Liver (tissue), 9 donors: Measurements from ENCODE around the gene ROR1. TPM values are rescaled to one million over a fixed set of nuclear protein-coding genes. Genes with fewer than 3 reads are reported as not detected.

ENCODE experiments used
- DNase-seq: peaks from one replicate; pipeline ENCODE4 v3.0.0-alpha.2; 2017; ENCODE audit warnings: low spot score
- H3K27ac ChIP-seq, 2 donors: one replicate each; pipeline ENCODE4 v1.7.0; 2013; ENCODE audit warnings: inconsistent platforms in 2 of 2, low read length in 2 of 2, control low read depth in 1 of 2, low read depth in 1 of 2, mild to moderate bottlenecking in 1 of 2
- H3K27me3 ChIP-seq, 4 donors: one replicate each; pipeline versions ENCODE4 v1.6.1 to v1.7.0; 2013; ENCODE audit warnings: low read length in 3 of 4, inconsistent platforms in 1 of 4, mild to moderate bottlenecking in 1 of 4, moderate library complexity in 1 of 4; ENCODE audit not compliant: control insufficient read depth in 4 of 4, insufficient read depth in 4 of 4
- H3K36me3 ChIP-seq, 4 donors: one replicate each; pipeline versions ENCODE4 v1.6.1 to v1.7.0; 2013; ENCODE audit warnings: low read length in 3 of 4, mild to moderate bottlenecking in 3 of 4, low read depth in 1 of 4, moderate library complexity in 1 of 4; ENCODE audit not compliant: control insufficient read depth in 4 of 4, insufficient read depth in 3 of 4
- H3K4me1 ChIP-seq, 4 donors: one replicate each; pipeline versions ENCODE4 v1.6.1 to v1.7.0; 2013; ENCODE audit warnings: low read length in 3 of 4, mild to moderate bottlenecking in 3 of 4, moderate library complexity in 1 of 4; ENCODE audit not compliant: control insufficient read depth in 4 of 4, insufficient read depth in 4 of 4
- H3K4me3 ChIP-seq, 3 donors: one replicate each; pipeline versions ENCODE4 v1.6.1 to v1.7.0; 2013; ENCODE audit warnings: low read length in 3 of 3, control low read depth in 1 of 3, low read depth in 1 of 3, mild to moderate bottlenecking in 1 of 3
- H3K9ac ChIP-seq, 2 donors: one replicate each; pipeline ENCODE4 v1.7.0; 2013; ENCODE audit warnings: low read length in 2 of 2, mild to moderate bottlenecking in 2 of 2, moderate library complexity in 2 of 2, control low read depth in 1 of 2, low read depth in 1 of 2
- H3K9me3 ChIP-seq, 4 donors: one replicate each; pipeline versions ENCODE4 v1.6.1 to v1.7.0; 2013; ENCODE audit warnings: low read length in 3 of 4; ENCODE audit not compliant: control insufficient read depth in 4 of 4
- EGR1 ChIP-seq, 2 donors: IDR thresholded peaks; 2 replicates each; pipeline ENCODE4 v1.6.1; 2016 to 2018; ENCODE audit warnings: antibody characterized with exemption in 2 of 2, low read depth in 2 of 2
- FOXA1 ChIP-seq: IDR thresholded peaks from 2 replicates; pipeline ENCODE4 v1.6.1; 2016; ENCODE audit warnings: antibody characterized with exemption
- FOXA2 ChIP-seq: IDR thresholded peaks from 2 replicates; pipeline ENCODE4 v1.6.1; 2016; ENCODE audit warnings: antibody characterized with exemption
- GABPA ChIP-seq, 2 donors: IDR thresholded peaks in 1 of 2; conservative IDR thresholded peaks in 1 of 2; 2 replicates each; pipeline ENCODE4 v1.6.1; 2016; ENCODE audit warnings: antibody characterized with exemption in 2 of 2, mild to moderate bottlenecking in 1 of 2, moderate library complexity in 1 of 2
- HNF4A ChIP-seq, 2 donors: conservative IDR thresholded peaks; 2 replicates each; pipeline ENCODE4 v1.6.1; 2016; ENCODE audit warnings: antibody characterized with exemption in 2 of 2, mild to moderate bottlenecking in 2 of 2
- HNF4G ChIP-seq: IDR thresholded peaks from 2 replicates; pipeline ENCODE4 v1.6.1; 2016; ENCODE audit warnings: antibody characterized with exemption
- JUND ChIP-seq, 2 donors: IDR thresholded peaks; 2 replicates each; pipeline ENCODE4 v1.6.1; 2016; ENCODE audit warnings: antibody characterized with exemption in 2 of 2
- NR2F2 ChIP-seq: IDR thresholded peaks from 2 replicates; pipeline ENCODE4 v1.6.1; 2016; ENCODE audit warnings: antibody characterized with exemption
- RAD21 ChIP-seq, 2 donors: IDR thresholded peaks; 2 replicates each; pipeline ENCODE4 v1.6.1; 2016; ENCODE audit warnings: antibody characterized with exemption in 2 of 2, mild to moderate bottlenecking in 2 of 2
- RXRA ChIP-seq, 2 donors: IDR thresholded peaks; 2 replicates each; pipeline ENCODE4 v1.6.1; 2017 to 2018; ENCODE audit warnings: antibody characterized with exemption in 2 of 2, mild to moderate bottlenecking in 1 of 2
- SP1 ChIP-seq: IDR thresholded peaks from 2 replicates; pipeline ENCODE4 v1.6.1; 2018; ENCODE audit warnings: antibody characterized with exemption, mild to moderate bottlenecking
- TAF1 ChIP-seq: conservative IDR thresholded peaks from 2 replicates; pipeline ENCODE4 v1.6.1; 2016; ENCODE audit warnings: antibody characterized with exemption, mild to moderate bottlenecking
- YY1 ChIP-seq: IDR thresholded peaks from 2 replicates; pipeline ENCODE4 v1.6.1; 2016; ENCODE audit warnings: antibody characterized with exemption, mild to moderate bottlenecking
- polyA plus RNA-seq, 2 donors: library from polyadenylated mRNA; stranded (reverse) in 1 of 2; unstranded in 1 of 2; fragments of 200-250 nt in 1 of 2; fragments of >200 nt in 1 of 2; fragmentation: Nextera tagmentation in 1 of 2; extraction: Ambion mirVana in 1 of 2; gene quantifications; one replicate each; pipeline versions ENCODE4 v1.2.1 to v1.2.3, GENCODE V29; 2013 to 2015
- total RNA-seq, 2 donors: library from RNA; depleted of rRNA; stranded (reverse); fragments of >200 nt; gene quantifications; one replicate each; pipeline ENCODE4 v1.2.3, GENCODE V29; 2014
- TF ChIP-seq, protein P1 (sequence below): IDR thresholded peaks from 2 replicates; pipeline ENCODE4 v1.6.1; 2016; ENCODE audit warnings: antibody characterized with exemption
- TF ChIP-seq, protein P2 (sequence below): IDR thresholded peaks from 2 replicates; pipeline ENCODE4 v1.6.1; 2016; ENCODE audit warnings: antibody characterized with exemption
- TF ChIP-seq, protein P3 (sequence below): IDR thresholded peaks from 2 replicates; pipeline ENCODE4 v1.6.1; 2016; ENCODE audit warnings: antibody characterized with exemption
- TF ChIP-seq, protein P4 (sequence below): fragments of 150-350 bp; IDR thresholded peaks from 2 replicates; pipeline ENCODE4 v1.5.1; 2017; ENCODE audit warnings: improper control_type of control experiment, low read depth, low read length; ENCODE audit not compliant: missing input control
- TF ChIP-seq, protein P5 (sequence below): IDR thresholded peaks from 2 replicates; pipeline ENCODE4 v1.6.1; 2016; ENCODE audit warnings: antibody characterized with exemption, mild to moderate bottlenecking
- donor health status: healthy.
- donor health status: healthy.
- donor health status: healthy.
- donor health status: healthy.
- donor health status: healthy.

Gene ROR1
- total and polyA plus RNA-seq, 4 donors, result 0.15 to 0.98 (median 0.37) TPM

DNA sequence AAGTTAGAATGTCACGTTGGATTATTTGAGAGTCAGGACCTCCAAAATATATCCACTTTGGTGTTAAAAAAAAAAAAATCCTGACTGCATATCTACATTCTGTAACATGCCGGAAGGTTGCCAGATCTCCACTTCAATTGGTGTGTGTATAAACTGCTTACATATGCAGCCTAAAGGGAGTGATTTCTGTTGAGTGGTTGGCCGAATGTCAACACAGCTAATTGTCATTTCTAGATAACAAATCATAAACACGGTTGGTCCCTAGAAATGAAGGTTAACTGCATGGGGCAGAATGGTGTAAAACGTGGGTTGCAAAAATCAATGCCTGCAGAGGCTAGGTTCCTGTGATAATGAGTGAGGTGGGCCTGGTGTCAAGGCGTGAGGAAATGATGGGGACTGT, 15.0 kb upstream of the ROR1 start (continued):
- no peak for TF ChIP-seq FOXA2

DNA sequence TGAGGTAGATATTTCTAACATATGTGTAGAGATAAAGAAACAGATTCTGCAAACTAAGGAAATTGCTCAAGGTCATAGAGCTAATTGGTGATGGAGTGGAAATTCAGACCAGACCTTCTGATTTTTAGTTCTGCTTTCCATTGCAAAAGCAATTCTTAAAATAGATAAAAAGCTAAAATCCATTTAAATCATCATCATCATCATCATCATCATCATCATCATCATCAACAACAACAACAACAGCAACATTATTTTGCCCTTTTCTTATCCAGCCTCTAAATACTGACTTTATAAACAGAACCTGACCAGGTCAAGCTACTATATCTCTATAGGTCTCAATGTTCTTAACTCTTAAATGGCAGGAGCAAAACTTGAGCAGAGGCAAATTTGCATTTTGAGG, 14.0 kb upstream of the ROR1 start:
- DNase-seq, result no peak
- Histone ChIP-seq H3K9me3 (no peaks in the 10 kb centered on the region), H3K9ac (no peak overlapping the region), H3K36me3 (no peaks in the 10 kb centered on the region), H3K27me3 (no peaks in the 10 kb centered on the region), H3K4me1 (no peaks in the 10 kb centered on the region), H3K27ac (no peak overlapping the region), H3K4me3 (no peak overlapping the region)
- TF ChIP-seq, protein P1, sequence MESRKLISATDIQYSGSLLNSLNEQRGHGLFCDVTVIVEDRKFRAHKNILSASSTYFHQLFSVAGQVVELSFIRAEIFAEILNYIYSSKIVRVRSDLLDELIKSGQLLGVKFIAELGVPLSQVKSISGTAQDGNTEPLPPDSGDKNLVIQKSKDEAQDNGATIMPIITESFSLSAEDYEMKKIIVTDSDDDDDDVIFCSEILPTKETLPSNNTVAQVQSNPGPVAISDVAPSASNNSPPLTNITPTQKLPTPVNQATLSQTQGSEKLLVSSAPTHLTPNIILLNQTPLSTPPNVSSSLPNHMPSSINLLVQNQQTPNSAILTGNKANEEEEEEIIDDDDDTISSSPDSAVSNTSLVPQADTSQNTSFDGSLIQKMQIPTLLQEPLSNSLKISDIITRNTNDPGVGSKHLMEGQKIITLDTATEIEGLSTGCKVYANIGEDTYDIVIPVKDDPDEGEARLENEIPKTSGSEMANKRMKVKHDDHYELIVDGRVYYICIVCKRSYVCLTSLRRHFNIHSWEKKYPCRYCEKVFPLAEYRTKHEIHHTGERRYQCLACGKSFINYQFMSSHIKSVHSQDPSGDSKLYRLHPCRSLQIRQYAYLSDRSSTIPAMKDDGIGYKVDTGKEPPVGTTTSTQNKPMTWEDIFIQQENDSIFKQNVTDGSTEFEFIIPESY, result no peak
- TF ChIP-seq NR2F2 (no peak), GABPA (IDR thresholded peaks at IDR 0.05 in 1 of 2, conservative IDR thresholded peaks at IDR 0.05 in 1 of 2) (no peak), HNF4G (no peak), FOXA2 (no peak), RXRA (IDR thresholded peaks at IDR 0.05) (no peak), EGR1 (IDR thresholded peaks at IDR 0.05; ENCODE audit: low read depth in 2 of 2) (no peak), SP1 (no peak), YY1 (no peak), RAD21 (IDR thresholded peaks at IDR 0.05) (no peak), JUND (IDR thresholded peaks at IDR 0.05) (no peak), FOXA1 (no peak), HNF4A (conservative IDR thresholded peaks at IDR 0.05) (no peak), TAF1 (no peak)
- TF ChIP-seq, protein P2, sequence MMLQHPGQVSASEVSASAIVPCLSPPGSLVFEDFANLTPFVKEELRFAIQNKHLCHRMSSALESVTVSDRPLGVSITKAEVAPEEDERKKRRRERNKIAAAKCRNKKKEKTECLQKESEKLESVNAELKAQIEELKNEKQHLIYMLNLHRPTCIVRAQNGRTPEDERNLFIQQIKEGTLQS, result no peak
- TF ChIP-seq, protein P3, sequence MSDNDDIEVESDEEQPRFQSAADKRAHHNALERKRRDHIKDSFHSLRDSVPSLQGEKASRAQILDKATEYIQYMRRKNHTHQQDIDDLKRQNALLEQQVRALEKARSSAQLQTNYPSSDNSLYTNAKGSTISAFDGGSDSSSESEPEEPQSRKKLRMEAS, result no peak
- TF ChIP-seq, protein P4, sequence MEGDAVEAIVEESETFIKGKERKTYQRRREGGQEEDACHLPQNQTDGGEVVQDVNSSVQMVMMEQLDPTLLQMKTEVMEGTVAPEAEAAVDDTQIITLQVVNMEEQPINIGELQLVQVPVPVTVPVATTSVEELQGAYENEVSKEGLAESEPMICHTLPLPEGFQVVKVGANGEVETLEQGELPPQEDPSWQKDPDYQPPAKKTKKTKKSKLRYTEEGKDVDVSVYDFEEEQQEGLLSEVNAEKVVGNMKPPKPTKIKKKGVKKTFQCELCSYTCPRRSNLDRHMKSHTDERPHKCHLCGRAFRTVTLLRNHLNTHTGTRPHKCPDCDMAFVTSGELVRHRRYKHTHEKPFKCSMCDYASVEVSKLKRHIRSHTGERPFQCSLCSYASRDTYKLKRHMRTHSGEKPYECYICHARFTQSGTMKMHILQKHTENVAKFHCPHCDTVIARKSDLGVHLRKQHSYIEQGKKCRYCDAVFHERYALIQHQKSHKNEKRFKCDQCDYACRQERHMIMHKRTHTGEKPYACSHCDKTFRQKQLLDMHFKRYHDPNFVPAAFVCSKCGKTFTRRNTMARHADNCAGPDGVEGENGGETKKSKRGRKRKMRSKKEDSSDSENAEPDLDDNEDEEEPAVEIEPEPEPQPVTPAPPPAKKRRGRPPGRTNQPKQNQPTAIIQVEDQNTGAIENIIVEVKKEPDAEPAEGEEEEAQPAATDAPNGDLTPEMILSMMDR, result no peak
- TF ChIP-seq, protein P5, sequence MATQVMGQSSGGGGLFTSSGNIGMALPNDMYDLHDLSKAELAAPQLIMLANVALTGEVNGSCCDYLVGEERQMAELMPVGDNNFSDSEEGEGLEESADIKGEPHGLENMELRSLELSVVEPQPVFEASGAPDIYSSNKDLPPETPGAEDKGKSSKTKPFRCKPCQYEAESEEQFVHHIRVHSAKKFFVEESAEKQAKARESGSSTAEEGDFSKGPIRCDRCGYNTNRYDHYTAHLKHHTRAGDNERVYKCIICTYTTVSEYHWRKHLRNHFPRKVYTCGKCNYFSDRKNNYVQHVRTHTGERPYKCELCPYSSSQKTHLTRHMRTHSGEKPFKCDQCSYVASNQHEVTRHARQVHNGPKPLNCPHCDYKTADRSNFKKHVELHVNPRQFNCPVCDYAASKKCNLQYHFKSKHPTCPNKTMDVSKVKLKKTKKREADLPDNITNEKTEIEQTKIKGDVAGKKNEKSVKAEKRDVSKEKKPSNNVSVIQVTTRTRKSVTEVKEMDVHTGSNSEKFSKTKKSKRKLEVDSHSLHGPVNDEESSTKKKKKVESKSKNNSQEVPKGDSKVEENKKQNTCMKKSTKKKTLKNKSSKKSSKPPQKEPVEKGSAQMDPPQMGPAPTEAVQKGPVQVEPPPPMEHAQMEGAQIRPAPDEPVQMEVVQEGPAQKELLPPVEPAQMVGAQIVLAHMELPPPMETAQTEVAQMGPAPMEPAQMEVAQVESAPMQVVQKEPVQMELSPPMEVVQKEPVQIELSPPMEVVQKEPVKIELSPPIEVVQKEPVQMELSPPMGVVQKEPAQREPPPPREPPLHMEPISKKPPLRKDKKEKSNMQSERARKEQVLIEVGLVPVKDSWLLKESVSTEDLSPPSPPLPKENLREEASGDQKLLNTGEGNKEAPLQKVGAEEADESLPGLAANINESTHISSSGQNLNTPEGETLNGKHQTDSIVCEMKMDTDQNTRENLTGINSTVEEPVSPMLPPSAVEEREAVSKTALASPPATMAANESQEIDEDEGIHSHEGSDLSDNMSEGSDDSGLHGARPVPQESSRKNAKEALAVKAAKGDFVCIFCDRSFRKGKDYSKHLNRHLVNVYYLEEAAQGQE, result no peak
